ENCODE results near the gene KAT2B. TPM values are rescaled to one million over a fixed set of nuclear protein-coding genes. Genes with fewer than 3 reads are reported as not detected.

KAT2B gene
- total RNA-seq, 1 experiment from 2014 or later = 0.61 TPM

GRCh38 chr3:20060974-20061685 lies 20.9 kb downstream of the KAT2B start:
- in situ Hi-C loops (cut with HindIII; ENCODE audit: low sequenced_read_pairs) = no loop called here

GRCh38 chr3:20062996-20063395 lies 22.8 kb downstream of the KAT2B start:
- in situ Hi-C loops (cut with HindIII; ENCODE audit: low sequenced_read_pairs) = no loop called here
- DNase-seq (ENCODE audit: low spot score) = no peak

More at GRCh38 chr3:20060974-20061685, 20.9 kb downstream of the KAT2B start:
- no peak for DNase-seq (ENCODE audit: low spot score)

- in situ Hi-C loops (cut with HindIII; ENCODE audit: low sequenced_read_pairs) = no loop called here
- no peak for DNase-seq (ENCODE audit: low spot score)
Measured at GRCh38 chr3:20064387-20064786, 24.1 kb downstream of the KAT2B start.

- in situ Hi-C loops (cut with HindIII; ENCODE audit: low sequenced_read_pairs) = no loop called here
- no peak for DNase-seq (ENCODE audit: low spot score)
Measured at GRCh38 chr3:20064796-20065564, 24.7 kb downstream of the KAT2B start.

GRCh38 chr3:20066079-20066478 lies 25.8 kb downstream of the KAT2B start:
- no peak for DNase-seq (ENCODE audit: low spot score)
- in situ Hi-C loops (cut with HindIII; ENCODE audit: low sequenced_read_pairs) = no loop called here

- no peak for DNase-seq (ENCODE audit: low spot score)
- in situ Hi-C loops (cut with HindIII; ENCODE audit: low sequenced_read_pairs) = no loop called here
Measured at GRCh38 chr3:20066850-20067617, 26.8 kb downstream of the KAT2B start.

GRCh38 chr3:20068512-20069177 lies 28.4 kb downstream of the KAT2B start:
- DNase-seq (ENCODE audit: low spot score) = no peak
- in situ Hi-C loops (cut with HindIII; ENCODE audit: low sequenced_read_pairs) = no loop called here

GRCh38 chr3:20069178-20069532 lies 28.9 kb downstream of the KAT2B start:
- no peak for DNase-seq (ENCODE audit: low spot score)
- in situ Hi-C loops (cut with HindIII; ENCODE audit: low sequenced_read_pairs) = no loop called here

GRCh38 chr3:20071175-20071574 lies 30.9 kb downstream of the KAT2B start:
- in situ Hi-C loops (cut with HindIII; ENCODE audit: low sequenced_read_pairs) = no loop called here
- DNase-seq (ENCODE audit: low spot score) = no peak

- DNase-seq (ENCODE audit: low spot score) = no peak
- in situ Hi-C loops (cut with HindIII; ENCODE audit: low sequenced_read_pairs) = no loop called here
Measured at GRCh38 chr3:20072422-20072821, 32.2 kb downstream of the KAT2B start.

- DNase-seq (ENCODE audit: low spot score) = no peak
- in situ Hi-C loops (cut with HindIII; ENCODE audit: low sequenced_read_pairs) = no loop called here
Measured at GRCh38 chr3:20073068-20073467, 32.8 kb downstream of the KAT2B start.

GRCh38 chr3:20073683-20074082 lies 33.4 kb downstream of the KAT2B start:
- DNase-seq (ENCODE audit: low spot score) = no peak
- in situ Hi-C loops (cut with HindIII; ENCODE audit: low sequenced_read_pairs) = no loop called here

GRCh38 chr3:20074226-20075063 lies 34.2 kb downstream of the KAT2B start:
- in situ Hi-C loops (cut with HindIII; ENCODE audit: low sequenced_read_pairs) = no loop called here
- no peak for DNase-seq (ENCODE audit: low spot score)

- in situ Hi-C loops (cut with HindIII; ENCODE audit: low sequenced_read_pairs) = no loop called here
- DNase-seq (ENCODE audit: low spot score) = no peak
Measured at GRCh38 chr3:20075197-20075596, 35.0 kb downstream of the KAT2B start.

- no peak for DNase-seq (ENCODE audit: low spot score)
- in situ Hi-C loops (cut with HindIII; ENCODE audit: low sequenced_read_pairs) = no loop called here
Measured at GRCh38 chr3:20076296-20076997, 36.2 kb downstream of the KAT2B start.

- DNase-seq (ENCODE audit: low spot score) = no peak
- in situ Hi-C loops (cut with HindIII; ENCODE audit: low sequenced_read_pairs) = no loop called here
Measured at GRCh38 chr3:20077068-20077467, 36.8 kb downstream of the KAT2B start.

GRCh38 chr3:20078194-20078714 lies 38.0 kb downstream of the KAT2B start:
- in situ Hi-C loops (cut with HindIII; ENCODE audit: low sequenced_read_pairs) = no loop called here
- no peak for DNase-seq (ENCODE audit: low spot score)

GRCh38 chr3:20079621-20080020 lies 39.4 kb downstream of the KAT2B start:
- no peak for DNase-seq (ENCODE audit: low spot score)
- in situ Hi-C loops (cut with HindIII; ENCODE audit: low sequenced_read_pairs) = no loop called here

All from G401 (cell line).